ENCODE results near the gene TEX12. TPM values are rescaled to one million over a fixed set of nuclear protein-coding genes. Genes with fewer than 3 reads are reported as not detected.
A peak's percentile ranks its signal among the peaks of the same experiment; 100 is the strongest.
"Not testable (repeated sequence)": the region's sequence is repeated elsewhere in the genome, so short reads cannot be mapped to it uniquely, and the experiment has no call there.

The TEX12 gene
- total and polyA plus RNA-seq, 10 donors, result 0.16 to 2.9 (median 0.57) TPM; not detected in 5

DNA sequence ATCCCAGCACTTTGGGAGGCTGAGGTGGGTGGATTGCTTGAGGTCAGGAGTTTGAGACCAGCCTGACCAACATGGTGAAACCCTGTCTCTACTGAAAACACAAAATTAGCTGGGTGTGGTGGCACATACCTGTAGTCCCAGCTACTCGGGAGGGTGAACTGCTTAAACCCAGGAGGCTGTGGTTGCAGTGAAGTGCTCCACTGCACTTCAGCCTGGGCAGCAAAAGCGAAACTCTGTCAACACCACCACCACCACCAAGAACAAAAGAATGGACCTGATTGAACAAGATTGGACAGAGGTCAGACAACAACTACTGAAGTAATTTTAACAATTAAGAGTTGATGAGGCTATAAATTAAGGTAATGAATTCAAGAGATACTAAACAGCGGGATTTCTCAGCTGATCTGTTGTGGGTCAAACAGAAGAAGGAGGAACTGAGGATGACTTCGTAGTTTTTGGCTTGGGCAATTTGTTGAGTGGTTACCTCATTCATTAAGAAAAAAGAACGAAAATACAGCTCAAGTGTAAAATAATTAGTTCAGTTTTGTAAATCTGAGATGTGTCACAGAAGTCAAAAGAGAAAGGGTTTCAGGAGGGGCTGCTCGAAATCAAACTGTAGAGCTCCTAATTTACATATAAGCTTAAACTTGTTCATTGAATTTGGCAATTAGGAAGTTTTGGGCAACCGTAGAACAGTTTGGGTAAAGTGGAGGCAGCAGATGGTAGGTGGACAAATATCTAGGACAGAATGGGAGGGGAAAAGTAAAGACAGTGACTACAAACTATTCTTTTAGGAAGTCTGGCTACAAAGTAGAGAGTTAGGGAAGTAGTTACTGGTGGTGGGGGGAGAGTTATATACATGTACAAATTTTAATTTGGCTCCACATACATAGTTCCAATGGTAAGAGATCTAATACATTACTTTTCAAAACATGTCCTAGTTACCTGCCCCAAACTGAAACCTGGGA lies 7.8 kb upstream of the TEX12 start:
- H3K36me3 ChIP-seq, result peaks cover 0 to 8% (median 0%) of the 10 kb centered on the region in 6 donors
- intact Hi-C loops (cut with DNase I; ENCODE audit: low total_unique reads), result no loop called here
- peak overlapping the region in 3 of 8 donors; percentile 9 to 53 (median 12) for H3K4me3 ChIP-seq
- no peaks in the 10 kb centered on the region for H3K9me3 ChIP-seq
- 43 to 74% (median 63%) methylated on average over 7 of the region's 7 CpGs for WGBS, 5 donors
- peak overlapping the region in 7 of 8 donors; percentile 22 to 90 (median 81) for H3K27ac ChIP-seq
- TF ChIP-seq POLR2AphosphoS5 (IDR thresholded peaks at IDR 0.05) (no peak), POLR2A (IDR thresholded peaks at IDR 0.05) (no peak)
- TF ChIP-seq, protein P1, sequence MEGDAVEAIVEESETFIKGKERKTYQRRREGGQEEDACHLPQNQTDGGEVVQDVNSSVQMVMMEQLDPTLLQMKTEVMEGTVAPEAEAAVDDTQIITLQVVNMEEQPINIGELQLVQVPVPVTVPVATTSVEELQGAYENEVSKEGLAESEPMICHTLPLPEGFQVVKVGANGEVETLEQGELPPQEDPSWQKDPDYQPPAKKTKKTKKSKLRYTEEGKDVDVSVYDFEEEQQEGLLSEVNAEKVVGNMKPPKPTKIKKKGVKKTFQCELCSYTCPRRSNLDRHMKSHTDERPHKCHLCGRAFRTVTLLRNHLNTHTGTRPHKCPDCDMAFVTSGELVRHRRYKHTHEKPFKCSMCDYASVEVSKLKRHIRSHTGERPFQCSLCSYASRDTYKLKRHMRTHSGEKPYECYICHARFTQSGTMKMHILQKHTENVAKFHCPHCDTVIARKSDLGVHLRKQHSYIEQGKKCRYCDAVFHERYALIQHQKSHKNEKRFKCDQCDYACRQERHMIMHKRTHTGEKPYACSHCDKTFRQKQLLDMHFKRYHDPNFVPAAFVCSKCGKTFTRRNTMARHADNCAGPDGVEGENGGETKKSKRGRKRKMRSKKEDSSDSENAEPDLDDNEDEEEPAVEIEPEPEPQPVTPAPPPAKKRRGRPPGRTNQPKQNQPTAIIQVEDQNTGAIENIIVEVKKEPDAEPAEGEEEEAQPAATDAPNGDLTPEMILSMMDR (IDR thresholded peaks at IDR 0.05 in 8 of 11, conservative IDR thresholded peaks at IDR 0.05 in 3 of 11), result no peak
- H3K27me3 ChIP-seq (replicated peaks in 1 of 7), result no peaks in the 10 kb centered on the region
- H3K4me1 ChIP-seq, result peaks cover 0 to 50% (median 5%) of the 10 kb centered on the region in 6 donors
- DNase-seq, result no peak

DNA sequence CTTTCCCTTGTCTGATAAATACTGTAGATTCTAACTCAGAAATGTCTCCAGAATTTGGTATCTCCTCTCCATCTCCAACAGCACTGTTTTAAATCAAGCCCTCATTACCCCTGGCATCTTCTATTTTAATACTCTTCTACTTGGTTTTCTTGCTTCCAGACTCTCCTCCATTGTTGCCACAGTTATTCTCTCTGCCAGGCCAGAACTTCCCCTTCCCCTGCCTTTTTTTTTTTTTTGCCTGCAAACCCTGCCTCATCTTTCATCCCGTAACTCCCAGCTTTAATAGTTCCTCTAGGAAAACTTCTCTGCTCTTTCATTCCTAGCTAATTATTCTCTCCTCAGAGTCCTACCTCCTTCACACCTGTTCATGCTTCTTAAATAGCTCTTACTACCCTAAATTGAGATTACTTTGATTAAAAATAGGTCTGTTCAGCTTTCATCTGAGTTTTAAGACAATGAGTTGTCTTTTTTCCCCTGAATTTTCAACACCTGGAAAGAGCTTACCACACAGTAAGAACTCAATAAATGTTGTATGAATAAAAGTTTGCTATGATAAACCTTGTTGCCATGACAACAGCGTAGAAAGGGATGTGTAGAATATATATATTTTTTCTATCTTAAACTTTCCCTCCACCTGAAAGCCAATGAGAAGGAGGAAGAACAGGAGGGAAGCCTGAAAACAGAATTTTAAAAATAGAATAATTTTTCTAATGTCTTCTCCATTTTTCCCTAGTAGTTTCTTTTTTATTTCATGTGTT lies 6.9 kb upstream of the TEX12 start:
- peak overlapping the region in 7 of 8 donors; percentile 18 to 90 (median 81) for H3K27ac ChIP-seq
- intact Hi-C loops (cut with DNase I; ENCODE audit: low total_unique reads), result no loop called here
- 46 to 81% (median 56%) methylated on average over 2 of the region's 2 CpGs for WGBS, 5 donors

DNA sequence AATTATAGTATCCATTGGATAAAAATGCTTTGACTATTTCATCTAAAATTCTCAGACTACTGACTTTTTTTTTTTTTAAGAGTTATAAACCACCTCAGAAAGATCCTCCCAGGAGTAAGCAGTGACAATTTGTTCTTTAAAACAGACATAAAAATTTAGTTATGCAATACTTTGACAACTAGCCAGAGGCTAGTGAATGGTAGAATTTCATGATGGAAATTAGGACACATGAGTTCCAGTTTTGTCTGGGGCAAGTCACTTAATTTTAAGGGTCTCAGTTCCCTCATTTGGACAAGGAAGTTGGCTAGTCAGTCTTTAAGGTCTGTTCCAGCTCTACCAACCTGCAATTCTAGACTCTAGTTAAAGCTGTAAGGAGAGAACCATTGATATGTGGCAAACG lies 6.2 kb upstream of the TEX12 start:
- intact Hi-C loops (cut with DNase I; ENCODE audit: low total_unique reads), result no loop called here
- Histone ChIP-seq H3K27ac (peak overlapping the region in 4 of 8 donors; percentile 72 to 90 (median 84)), H3K27me3 (replicated peaks in 1 of 7) (no peaks in the 10 kb centered on the region), H3K4me3 (peak overlapping the region in 2 of 8 donors; percentile 9 to 63), H3K9me3 (no peaks in the 10 kb centered on the region), H3K4me1 (peaks cover 0 to 55% (median 7%) of the 10 kb centered on the region in 6 donors), H3K36me3 (no peaks in the 10 kb centered on the region)
- WGBS, 5 donors, result 17 to 61% (median 42%) methylated on average over 1 of the region's 1 CpG
- TF ChIP-seq POLR2AphosphoS5 (IDR thresholded peaks at IDR 0.05), result no peak
- TF ChIP-seq, protein P1 (IDR thresholded peaks at IDR 0.05 in 8 of 11, conservative IDR thresholded peaks at IDR 0.05 in 3 of 11), result no peak
- no peak for TF ChIP-seq POLR2A (IDR thresholded peaks at IDR 0.05)
- no peak for DNase-seq

More for the DNA sequence above, 6.9 kb upstream of the TEX12 start:
- no peak for DNase-seq
- Histone ChIP-seq H3K36me3 (no peaks in the 10 kb centered on the region), H3K27me3 (replicated peaks in 1 of 7) (no peaks in the 10 kb centered on the region), H3K4me3 (peak overlapping the region in 2 of 8 donors; percentile 9 to 53), H3K4me1 (peaks cover 0 to 53% (median 6%) of the 10 kb centered on the region in 6 donors), H3K9me3 (no peaks in the 10 kb centered on the region)
- TF ChIP-seq POLR2A (IDR thresholded peaks at IDR 0.05) (no peak), POLR2AphosphoS5 (IDR thresholded peaks at IDR 0.05) (no peak)
- TF ChIP-seq, protein P1 (IDR thresholded peaks at IDR 0.05 in 8 of 11, conservative IDR thresholded peaks at IDR 0.05 in 3 of 11), result no peak

DNA sequence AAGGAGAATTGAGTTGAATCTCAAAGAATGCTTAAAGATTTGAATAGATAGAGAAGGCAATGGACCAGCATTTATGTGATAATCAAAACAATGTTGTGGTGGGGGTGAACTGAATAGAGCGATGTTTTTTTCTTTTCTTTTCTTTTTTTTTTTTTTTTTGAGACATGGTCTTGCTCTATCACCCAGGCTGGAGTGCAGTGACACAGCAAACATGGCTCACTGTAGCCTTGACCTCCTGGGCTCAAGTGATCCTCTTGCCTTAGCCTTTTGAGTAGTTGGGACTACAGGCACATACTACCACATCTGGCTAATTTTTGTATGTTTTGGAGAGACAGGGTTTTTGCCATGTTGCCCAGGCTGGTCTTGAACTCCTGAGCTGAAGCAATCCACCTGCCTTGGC lies 5.0 kb upstream of the TEX12 start:
- WGBS, 5 donors, result 93 to 100% (median 97%) methylated on average over 1 of the region's 1 CpG
- Histone ChIP-seq H3K4me3 (peak overlapping the region in 2 of 8 donors; percentile 39 to 63), H3K27ac (peak overlapping the region in 5 of 8 donors; percentile 64 to 90 (median 70)), H3K4me1 (peaks cover 0 to 50% (median 6%) of the 10 kb centered on the region in 6 donors)
- intact Hi-C loops (cut with DNase I; ENCODE audit: low total_unique reads); DNase-seq; H3K9me3 ChIP-seq; H3K36me3 ChIP-seq; H3K27me3 ChIP-seq (replicated peaks in 1 of 7): not testable (repeated sequence)
